Amniotic stem cell (primary cell): ENCODE results near the gene BRD7.

Source experiments
- DNase-seq: peaks from one replicate; lab custom pipeline; 2025; lab: John Stamatoyannopoulos, UW

Gene BRD7

DNA sequence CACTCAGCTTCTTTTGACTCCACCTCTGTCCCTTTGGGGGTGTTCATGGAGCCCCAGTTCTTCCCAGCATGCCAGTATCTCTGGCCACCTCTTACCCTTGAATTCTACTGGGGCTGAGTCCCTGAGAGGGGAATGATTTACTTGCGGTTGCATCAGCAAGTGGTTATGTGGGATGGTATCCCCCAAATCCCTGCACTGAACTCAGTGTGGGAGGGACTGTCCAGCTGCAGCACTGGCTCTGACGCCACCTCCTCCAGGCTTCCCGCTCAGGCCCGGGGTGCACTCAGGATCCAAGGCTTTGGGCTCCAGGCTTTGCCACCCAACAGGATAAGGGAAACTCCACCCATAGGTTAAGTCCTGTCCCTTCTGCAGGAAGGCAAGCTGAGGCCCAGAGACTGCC, 21.1 kb upstream of the BRD7 start:
- DNase-seq = no peak

DNA sequence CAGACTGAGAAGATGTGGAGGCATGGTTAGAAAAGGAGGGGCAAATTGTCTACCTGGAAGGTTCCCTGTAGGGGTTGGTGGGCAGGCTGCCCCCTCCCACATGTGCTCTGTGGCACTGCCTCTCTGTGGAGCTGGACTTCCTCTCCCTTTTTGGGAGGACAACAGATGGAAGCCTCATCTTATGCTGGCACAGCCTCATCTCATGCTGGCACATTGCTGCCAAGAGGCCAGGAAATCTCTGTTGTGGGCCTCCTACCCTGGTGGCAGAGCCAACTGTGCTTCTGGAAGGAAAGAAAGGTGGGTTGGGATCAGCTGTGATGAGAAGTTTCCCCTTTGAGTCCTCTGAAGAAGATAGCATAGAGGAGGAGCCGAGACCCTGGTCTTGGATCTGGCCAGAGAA, 19.7 kb upstream of the BRD7 start:
- no peak for DNase-seq

DNA sequence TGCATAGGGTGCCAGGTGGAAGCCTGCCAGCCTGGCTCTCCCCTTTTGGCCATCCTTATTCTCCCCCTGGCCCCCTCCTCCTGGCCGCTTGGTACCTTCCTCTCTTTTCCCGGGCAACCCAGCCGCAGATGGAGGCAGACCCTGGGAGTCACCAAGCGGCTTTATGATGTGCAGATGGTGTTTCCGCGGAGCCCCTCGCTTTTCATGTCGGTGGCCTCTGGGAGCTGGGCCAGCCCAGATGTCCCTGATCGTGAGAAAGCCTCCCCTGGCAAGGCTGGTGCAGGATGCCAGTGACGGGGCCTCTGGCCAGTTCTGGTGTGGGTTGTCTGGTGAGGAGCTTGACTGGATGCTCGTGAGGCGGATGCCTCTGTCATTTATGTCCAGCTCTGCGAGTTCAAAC, 18.0 kb upstream of the BRD7 start:
- DNase-seq = no peak

DNA sequence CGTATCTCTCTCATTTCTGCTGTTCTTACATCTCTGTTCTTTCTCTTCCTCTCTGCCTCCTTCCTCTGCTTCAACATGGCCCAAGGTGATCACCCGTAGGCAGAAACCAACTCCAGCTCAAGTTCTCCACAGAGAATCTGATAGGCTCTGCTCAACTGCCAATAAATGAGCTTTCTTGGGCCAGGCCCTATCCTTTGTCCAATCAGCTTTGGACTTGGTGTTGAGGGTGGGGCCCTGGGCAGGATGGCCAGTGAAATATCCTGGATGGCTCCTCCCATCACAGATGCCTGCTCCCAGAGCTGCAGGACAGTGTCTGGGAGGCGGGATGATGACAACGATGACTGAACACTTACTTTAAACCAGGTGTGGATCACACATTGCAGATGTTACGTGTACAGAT, 17.4 kb upstream of the BRD7 start:
- DNase-seq = no peak

DNA sequence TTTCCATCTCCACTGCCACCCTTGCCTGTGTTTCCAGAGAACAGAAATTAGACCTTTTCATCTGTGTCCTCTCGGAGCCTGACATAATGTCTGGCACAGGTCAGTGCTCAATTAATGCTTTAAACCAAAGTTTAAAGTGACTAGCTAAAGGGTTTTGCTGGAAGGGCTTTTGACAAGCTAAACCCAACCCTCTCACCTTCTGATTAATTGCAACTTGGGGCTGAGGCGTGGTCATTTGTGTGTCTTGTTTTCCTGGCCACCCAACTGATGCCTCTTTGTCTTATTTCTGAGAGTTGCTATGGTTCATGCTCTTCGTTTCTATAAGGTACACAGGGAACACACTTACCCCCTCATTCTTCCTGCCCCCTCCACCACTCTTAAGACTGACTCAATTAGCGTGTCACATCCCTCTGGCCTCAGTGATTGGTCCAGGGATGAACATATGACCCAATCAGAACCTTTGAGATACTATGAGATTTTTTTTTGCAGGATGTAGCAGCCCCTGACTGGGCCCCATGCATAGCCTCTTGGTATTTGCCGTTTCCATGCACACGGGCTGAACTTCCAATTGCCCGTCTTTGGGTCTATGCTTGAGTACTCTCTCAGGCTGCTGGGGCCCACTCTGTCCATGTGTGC, 15.8 kb upstream of the BRD7 start:
- no peak for DNase-seq

DNA sequence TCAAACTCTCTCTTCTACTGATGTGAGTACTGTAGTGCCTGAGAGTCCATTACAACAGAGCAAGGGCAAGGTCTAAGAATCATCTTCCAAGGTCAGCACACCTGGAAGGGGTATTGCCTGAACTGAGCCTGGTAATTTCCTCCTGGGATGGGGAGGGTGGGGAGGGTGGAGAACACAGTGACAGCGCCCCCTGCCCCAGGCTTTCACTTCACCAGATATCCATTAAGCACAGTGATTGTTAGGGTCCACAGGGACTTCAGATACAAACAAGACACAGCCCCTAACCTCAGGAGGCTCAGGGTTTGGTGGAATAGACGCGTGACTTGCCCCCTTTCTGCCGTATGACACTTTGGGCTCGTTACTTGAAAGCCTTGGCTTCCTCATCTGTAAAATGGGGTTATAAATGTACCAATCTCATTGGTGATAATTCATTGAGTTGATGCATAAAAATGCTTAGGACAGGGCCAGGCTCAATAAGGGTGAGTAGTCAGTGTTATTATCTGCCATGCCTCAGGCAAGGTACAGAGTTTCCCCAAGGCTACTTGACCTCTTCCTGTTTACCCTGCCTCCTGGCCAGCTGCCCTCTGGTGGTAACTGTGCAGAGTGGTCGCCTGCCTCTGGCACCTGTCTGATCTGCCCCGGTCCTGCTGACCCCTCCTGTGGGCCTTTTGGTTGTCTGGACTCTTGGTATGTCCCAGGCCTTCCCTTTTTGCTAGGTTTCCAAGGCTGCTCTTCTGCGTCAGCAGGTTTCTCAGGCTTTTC, 13.1 kb upstream of the BRD7 start:
- DNase-seq = no peak

DNA sequence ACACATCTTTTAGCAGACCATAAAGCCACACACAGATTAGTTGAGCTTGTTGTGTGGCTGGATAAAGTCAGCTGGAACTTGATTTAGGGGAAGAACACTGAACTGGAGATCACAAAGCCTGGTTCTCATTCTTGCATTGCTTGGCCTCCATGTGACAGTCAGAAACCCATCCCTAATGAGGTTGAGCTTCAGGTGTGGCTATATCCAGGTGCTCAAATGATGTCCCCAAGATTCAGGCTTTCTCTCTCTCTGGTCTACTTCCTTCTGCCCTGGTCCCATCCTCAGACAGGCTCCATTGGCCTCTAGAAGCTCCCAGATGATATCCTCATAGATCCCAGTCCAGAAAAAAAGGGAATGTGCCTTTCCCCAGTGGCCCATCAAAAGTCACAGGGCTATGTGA, 9.6 kb upstream of the BRD7 start:
- no peak for DNase-seq

DNA sequence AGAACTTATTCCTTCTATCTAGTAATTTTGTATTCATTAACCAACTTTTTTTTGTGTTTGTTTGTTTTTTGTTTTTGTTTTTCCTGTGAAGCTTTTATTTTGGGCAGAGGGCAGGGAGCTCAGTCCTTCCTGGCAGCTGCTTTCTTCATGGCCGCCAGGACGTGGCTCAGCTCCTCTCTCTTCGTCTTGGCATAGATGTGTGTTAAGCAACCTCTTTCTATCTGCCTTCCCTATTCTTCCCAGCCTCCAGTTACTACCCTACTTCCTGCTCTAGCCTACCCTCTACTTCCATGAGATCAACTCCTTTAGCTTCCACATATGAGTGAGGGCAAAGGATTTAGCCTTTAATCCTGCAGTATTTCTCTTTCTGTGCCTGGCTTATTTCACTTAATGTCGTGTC, 8.2 kb upstream of the BRD7 start:
- no peak for DNase-seq

DNA sequence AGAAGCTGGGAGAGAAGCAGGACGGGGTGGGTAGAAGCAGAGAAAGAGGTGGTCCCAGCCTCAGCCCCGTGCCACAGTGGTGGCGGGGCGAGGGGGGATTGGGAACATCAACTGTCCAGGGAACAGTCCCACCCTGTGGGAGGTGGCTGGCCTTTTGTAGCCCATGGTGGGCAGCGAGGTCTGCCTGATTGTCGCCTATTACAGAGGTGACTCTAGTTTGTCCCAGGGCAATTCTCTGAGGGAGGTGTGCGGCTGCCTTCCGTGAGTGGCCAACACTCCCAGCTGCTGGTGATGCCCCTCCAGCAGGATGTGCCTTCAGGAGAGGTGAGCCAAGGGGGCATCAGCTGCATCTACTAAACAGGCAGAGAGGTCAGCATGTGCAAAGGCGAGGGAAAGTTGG, 5.0 kb upstream of the BRD7 start:
- no peak for DNase-seq

DNA sequence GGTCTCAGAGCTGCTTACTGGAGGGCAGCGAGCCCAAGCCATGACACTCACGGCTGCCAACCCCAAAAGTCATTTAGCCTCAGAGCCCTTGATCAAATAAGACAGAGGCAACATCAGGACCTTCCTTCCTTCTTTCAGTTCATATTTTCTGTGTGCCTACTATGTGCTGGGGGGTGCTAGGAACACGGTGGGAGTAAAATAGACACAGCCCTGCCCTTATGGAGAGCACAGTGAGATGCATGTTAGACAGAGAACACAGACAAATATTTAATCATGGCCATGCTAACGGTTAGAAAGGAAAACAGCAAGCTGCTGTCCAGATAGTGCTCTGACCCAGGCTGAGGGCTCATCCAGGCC, 4.5 kb upstream of the BRD7 start:
- no peak for DNase-seq

DNA sequence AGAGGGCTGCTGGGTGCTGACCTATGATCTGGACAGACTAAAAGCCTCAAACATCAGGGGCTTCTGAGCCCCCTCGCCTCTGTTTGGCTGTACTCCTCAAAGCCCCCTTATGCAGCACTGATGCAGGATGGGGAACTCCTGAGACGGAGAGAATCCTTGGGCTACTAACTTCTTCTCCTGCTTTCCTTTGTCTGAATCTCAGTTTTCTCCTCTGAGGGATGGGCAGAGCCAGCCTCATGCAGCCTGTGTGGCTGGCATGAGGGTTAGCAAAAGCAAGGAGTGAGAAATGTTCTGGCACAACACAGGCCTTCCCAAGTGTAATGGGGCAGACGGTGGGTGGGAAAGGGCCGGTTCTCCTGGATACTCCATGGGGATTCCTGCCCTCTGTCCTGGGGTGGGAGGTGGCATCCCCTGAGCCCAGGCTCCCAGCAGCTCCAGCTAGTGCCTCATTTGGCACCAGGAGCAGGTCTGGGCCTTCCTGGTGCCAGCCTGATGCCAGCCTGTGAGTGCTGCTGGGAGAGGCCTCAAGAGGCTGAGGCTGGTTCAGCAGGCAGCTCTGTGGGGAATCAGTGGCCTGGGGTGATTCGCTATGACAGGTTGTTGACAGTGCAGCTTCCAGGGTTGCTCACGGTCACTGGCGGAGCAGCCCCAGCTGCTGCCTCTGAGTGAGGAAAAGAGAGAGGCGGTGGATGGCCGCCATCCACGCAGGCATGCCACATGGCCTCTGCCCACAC, 4.0 kb upstream of the BRD7 start:
- DNase-seq = no peak

DNA sequence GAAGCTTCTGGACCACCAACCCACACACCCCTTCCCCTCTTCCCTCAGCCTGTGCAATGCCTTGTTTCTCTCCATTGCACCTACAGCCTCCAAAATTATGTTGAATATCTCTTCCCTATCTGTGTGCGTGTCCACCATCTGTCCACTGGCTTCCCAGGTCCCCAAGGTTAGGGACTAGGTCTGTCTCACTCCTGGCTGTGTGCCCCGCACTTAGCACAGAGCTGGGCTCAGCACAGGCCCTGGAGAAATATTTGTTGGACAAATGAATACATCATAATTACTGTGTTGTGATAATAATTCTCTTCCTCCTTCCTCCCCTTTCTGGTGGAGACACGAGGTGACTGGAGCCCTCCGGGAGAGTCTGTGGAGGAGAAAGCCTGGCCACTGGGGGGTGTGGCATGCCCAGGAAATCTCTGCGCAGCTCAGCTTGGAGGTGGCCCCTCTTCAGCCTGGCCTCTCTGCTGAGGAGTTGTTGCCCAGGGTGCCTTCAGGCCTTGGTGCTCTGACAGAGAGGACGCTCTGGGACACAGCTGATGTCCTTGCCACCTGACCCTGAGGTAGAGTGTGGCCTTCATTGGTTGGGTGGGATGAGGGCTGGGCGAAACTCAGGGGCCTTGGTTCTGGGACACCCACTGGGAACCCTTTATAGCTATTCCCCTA, 3.3 kb upstream of the BRD7 start:
- DNase-seq = no peak

DNA sequence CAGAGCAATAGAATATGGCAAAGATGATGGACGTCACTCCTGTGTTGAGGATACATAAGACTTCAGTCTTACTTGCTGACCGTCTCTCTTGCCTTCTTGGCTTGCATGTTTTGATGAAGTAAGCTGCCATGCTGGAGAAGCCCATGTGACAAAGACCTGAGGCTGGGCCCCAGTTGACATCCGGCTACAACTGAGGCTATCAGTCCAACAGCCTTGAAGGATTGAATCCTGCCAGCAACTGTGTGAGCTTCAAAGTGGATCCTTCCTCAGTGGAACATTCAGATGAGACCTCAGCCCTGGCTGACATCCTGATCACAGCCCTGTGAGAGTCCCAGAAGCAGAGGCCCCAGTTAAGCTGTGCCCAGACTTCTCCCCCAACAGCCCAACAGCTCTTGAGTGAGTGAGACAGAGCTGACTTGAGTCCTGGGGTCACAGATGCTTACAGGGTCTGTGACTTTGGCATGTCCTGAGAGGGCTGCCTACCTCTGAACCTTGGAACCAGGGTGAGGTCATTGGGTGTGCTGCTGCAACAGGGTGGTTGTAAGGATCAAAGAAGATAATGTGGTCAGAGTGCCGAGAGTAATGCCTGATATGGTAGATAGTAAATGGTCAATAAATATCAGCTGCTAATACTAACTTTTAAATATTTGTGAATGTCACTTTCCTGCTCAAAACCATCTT, 2.4 kb upstream of the BRD7 start:
- DNase-seq = no peak

DNA sequence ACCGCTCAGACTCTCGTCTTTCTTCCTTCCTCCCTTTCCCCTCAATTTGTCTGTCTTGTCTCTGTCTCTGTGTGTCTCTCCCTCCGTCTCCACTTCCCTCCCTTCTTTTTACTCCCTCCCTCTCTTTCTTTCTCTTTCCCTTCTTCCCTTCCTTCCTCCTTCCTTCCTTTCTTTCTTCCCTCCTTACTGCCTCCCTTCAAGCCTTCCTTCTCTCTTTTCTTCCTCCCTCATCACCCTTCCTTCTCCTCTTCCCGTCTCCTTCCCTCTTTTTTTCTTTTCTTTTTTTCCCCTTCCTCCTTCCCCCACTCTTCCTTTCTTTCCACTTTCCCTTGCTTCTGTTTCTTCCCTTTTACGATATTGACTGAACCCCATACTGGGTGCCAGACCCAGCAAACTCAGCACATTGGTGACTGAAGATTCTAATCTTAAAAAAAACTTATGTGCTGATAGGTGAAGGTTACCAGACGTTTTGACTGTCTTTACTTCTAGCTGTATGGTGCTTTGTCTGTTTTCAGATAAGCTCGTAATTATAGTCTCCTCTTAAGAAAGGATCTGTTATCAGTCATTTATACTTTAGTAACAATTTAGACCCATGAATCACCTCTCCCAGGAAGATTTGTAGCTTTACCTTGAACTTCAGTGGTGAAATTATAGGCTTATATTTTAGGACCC, 481 bp upstream of the BRD7 start:
- DNase-seq = no peak

DNA sequence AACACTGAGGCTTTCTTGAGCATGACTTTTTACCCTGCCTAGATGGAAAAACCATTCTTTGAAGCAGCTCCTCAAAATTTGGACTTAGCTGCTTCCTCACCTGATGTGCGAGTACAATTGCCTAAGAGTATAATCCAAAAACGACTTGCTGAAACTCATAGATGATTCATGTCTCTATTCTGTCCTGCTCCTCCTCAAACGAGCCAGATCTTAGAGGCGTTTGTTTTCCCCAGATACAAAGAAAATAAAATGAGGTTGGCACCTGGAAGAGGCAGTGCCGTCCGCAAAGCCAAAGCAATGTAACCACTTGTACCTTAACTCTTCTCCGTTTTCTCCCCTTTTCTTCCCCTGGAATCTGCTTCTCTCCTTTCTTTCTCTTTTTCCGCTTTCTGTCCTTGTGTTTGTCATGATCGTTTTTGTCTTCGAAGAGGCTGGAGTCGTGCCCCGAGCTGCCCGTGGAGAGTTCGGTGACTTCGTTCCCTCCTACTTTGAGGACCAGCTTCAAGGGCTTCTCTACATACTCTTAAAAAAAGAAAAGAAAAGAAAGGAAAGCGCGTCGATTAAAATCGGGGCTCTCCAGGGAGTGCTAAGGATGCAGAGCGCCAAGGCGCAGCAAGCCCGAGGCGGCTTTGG, 895 bp downstream of the BRD7 start:
- no peak for DNase-seq

DNA sequence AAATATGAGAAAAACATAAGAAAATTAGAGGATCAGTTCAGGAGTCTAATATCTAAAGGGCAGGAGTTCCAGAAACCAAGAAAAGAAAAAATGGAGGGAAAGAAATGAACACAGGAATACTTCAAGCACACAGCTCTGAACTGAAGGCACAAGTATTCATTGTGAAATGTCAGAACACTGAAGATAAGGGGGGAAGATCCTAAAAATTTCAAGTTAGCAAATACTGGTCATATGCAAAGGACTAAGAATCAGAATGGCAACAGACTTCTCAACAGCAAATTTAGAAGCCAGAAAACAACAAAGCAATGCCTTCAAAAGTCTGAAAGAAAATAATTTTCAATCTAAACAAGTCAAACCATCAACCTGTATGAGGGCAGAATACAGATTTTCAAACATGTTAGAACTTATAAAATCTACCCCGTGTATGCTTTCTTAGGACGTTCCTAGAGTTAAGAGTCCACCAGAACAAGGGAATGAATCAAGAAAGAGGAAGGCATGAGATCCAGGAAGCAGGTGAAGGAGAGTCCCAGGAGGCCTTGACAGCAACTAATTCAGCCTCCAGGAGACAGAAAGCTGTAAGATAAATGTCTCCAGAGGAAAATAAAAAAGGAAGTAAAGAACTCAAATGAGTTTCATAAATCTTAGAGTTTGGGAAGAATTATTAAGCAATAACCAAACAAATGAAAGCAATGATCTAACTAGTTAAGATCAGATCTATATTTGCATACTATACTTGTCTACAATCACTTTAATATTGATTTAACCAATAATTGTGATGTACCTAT, 2.8 kb downstream of the BRD7 start:
- DNase-seq = no peak

DNA sequence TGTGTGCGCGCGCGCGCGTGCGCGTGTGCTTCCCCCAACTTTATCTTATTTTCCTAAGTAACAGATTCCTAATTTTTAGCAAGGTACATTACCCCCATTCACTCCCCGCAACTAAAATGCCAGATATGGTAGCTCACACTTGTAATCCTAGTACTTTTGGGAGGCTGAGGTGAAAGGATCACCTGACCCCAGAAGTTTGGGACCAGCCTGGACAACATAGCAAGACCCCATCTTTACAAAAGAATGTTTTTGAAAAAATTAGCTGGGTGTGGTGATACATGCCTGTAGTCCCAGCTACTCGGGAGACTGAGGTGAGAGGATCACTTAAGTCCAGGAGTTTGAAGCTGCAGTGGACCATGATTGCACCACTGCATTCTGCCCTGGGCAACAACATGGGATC, 5.1 kb downstream of the BRD7 start:
- no peak for DNase-seq

DNA sequence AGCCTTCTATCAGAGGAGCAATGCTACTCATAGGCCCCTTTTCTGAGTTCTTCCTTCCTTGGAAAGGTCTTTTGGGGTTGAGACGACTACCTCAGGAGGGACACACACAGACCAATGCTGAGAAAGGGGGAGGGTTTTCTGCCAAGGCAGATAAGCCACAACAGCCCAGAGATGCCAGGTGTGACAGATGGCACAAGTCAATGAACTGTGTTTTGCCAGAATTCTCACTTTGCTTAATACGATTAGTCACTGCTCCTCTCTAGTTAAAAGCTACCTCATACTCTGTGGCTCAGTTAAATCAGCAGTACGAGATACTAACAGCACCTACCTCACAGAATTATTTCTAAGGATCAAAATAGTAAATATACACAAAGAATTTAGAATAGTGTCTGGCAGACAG, 8.0 kb downstream of the BRD7 start:
- DNase-seq = no peak

DNA sequence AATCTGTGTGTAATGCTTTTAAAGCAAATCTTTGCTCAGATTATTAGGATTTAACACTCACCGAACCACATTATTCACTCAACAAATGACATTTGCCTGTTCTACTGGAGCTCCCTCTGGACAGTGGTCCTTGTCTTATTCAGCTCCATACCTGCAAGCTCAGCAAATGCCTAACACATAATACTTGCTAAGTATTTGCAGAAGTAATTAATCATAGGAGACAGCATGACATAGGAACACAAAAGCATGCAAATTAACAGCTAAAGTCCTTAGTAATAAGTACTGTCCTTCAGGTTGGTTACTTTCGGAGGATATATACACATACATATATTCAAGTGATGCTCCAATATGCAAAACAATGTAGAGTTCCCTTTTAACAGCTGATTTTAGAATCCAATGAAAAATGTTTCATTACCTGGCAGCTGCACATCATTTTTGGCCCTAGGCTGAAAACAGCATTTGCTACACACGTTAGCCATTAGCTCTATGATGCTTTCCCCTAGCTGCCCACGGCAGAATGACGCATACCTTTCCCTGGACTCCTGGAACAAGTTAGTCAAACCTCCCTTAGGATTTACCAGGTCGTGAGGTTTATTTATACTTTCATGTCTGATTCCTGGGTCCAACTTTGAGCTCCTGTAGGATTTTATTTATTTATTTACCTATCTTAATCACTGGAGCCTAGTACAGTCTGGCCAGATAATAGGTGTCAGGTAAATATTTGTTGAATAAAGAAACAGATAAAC, 8.6 kb downstream of the BRD7 start:
- DNase-seq = peak; percentile 44

DNA sequence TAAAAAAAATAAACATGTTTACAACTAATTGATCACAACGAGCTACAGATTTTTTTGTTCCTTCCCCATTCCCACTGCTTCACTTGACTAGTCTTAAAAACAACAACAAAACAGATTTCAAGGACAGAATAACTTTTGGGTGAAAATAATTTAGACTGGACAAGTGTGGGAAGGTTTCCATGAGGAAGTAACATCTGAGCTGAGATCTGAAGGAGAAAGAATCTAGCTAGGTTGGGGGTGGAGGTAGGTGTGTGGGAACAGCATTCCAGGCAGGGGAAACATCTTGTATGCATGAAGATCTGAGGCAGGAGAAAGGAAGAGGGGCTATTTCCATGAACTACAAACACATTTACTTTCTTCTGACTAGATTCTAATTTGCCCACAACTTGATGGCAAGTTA, 9.2 kb downstream of the BRD7 start:
- no peak for DNase-seq
